Colon (tissue), 2 donors: ENCODE data around the gene TSTD1.
"Not testable (repeated sequence)": the region's sequence is repeated elsewhere in the genome, so short reads cannot be mapped to it uniquely, and the experiment has no call there.

Source experiments
- FAIRE-seq: peaks from 2 replicates; lab custom pipeline; 2012; peaks lifted over from hg19 to GRCh38; lab: Jason Lieb, UNC
- donor health status: control.
- donor health status: control.

Gene TSTD1

GRCh38 chr1:161037661-161038522, 872 bp downstream of the TSTD1 start:
- no peak for FAIRE-seq

GRCh38 chr1:161033751-161034150, 5.0 kb downstream of the TSTD1 start:
- no peak for FAIRE-seq

- FAIRE-seq = no peak
Measured at GRCh38 chr1:161032409-161032808, 6.4 kb downstream of the TSTD1 start.

GRCh38 chr1:161031874-161032273, 6.9 kb downstream of the TSTD1 start:
- no peak for FAIRE-seq

GRCh38 chr1:161029466-161029865, 9.3 kb downstream of the TSTD1 start:
- not testable (repeated sequence) for FAIRE-seq

GRCh38 chr1:161026954-161027353, 11.8 kb downstream of the TSTD1 start:
- not testable (repeated sequence) for FAIRE-seq

- FAIRE-seq = not testable (repeated sequence)
Measured at GRCh38 chr1:161022432-161022831, 16.3 kb downstream of the TSTD1 start.

GRCh38 chr1:161021970-161022353, 16.8 kb downstream of the TSTD1 start:
- no peak for FAIRE-seq

- FAIRE-seq = no peak
Measured at GRCh38 chr1:161021165-161021969, 17.4 kb downstream of the TSTD1 start.

GRCh38 chr1:161020509-161021164, 18.1 kb downstream of the TSTD1 start, which contains the start of gene F11R:
F11R (minus strand) TSS chr1:161021152; CDS start chr1:161021073, 79 bp downstream.
- FAIRE-seq = no peak

GRCh38 chr1:161019751-161020495, 18.8 kb downstream of the TSTD1 start:
- no peak for FAIRE-seq

- not testable (repeated sequence) for FAIRE-seq
Measured at GRCh38 chr1:161019111-161019660, 19.6 kb downstream of the TSTD1 start.

- FAIRE-seq = no peak
Measured at GRCh38 chr1:161018631-161018930, 20.2 kb downstream of the TSTD1 start.

- FAIRE-seq = no peak
Measured at GRCh38 chr1:161017756-161018630, 20.8 kb downstream of the TSTD1 start.

- FAIRE-seq = not testable (repeated sequence)
Measured at GRCh38 chr1:161017181-161017580, 21.6 kb downstream of the TSTD1 start.

GRCh38 chr1:161016683-161017082, 22.1 kb downstream of the TSTD1 start:
- not testable (repeated sequence) for FAIRE-seq

GRCh38 chr1:161013488-161014230, 25.1 kb downstream of the TSTD1 start:
- no peak for FAIRE-seq

GRCh38 chr1:161013131-161013487, 25.7 kb downstream of the TSTD1 start:
- FAIRE-seq = no peak

GRCh38 chr1:161012420-161012819, 26.3 kb downstream of the TSTD1 start:
- FAIRE-seq = no peak

- no peak for FAIRE-seq
Measured at GRCh38 chr1:161009602-161010211, 29.1 kb downstream of the TSTD1 start.
